GM12873 (cell line): ENCODE results near the gene SMIM7.

Experiments used
- TF ChIP-seq, protein P1 (sequence below): IDR thresholded peaks from 2 replicates; pipeline ENCODE4 v1.5.1; 2012; ENCODE audit warnings: low read depth, mild to moderate bottlenecking, moderate library complexity, low read length, control low read depth; ENCODE audit not compliant: insufficient read depth; ENCODE audit errors: missing control alignments

The SMIM7 gene

DNA sequence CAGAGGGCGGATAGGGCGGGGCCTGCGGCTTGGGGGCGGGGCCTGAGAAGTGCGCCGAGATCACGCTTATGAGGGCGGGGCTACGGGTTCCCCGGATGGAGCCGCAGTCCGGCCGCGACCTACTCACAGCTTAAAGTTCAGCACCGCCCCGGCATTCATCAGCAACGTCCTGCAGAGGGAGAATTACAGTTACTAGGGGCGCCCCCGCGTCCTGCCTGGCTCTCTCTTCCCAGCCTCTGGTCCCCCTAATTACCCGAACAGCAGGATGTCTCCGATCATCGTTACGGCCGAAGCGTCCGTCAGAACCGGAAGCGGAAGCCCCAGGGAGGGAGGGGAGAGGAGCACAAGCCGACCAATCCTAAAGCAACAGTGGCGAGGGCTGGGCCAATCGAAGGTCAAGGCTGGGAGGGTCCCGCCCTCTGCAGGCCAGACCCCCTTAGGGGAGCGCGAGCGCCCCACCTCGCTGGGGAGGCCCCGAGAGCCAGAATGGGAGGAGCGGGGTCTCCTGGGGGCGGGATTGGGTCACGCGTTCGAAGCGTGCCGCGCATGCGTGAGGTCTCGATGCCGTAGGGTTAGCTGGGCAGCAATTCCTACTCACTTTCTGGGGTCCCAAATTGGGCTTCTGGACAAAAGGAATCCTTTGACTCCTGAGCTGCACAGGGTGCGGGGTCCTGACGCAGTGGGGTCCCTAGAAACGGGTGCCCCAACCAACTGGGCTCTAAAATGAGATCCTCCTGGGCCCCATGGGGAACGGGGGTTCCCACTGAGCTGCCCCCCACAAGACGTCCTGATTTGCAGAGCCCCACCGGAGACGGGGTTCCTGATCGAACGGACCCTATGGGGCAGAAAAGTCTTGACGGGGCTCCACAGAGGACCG, at the start of gene SMIM7:
SMIM7 (minus strand) TSS at position 313 of the 877 bp plus-strand sequence; CDS start at position 279, 34 bp downstream.
- TF ChIP-seq, protein P1, sequence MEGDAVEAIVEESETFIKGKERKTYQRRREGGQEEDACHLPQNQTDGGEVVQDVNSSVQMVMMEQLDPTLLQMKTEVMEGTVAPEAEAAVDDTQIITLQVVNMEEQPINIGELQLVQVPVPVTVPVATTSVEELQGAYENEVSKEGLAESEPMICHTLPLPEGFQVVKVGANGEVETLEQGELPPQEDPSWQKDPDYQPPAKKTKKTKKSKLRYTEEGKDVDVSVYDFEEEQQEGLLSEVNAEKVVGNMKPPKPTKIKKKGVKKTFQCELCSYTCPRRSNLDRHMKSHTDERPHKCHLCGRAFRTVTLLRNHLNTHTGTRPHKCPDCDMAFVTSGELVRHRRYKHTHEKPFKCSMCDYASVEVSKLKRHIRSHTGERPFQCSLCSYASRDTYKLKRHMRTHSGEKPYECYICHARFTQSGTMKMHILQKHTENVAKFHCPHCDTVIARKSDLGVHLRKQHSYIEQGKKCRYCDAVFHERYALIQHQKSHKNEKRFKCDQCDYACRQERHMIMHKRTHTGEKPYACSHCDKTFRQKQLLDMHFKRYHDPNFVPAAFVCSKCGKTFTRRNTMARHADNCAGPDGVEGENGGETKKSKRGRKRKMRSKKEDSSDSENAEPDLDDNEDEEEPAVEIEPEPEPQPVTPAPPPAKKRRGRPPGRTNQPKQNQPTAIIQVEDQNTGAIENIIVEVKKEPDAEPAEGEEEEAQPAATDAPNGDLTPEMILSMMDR: no peak

DNA sequence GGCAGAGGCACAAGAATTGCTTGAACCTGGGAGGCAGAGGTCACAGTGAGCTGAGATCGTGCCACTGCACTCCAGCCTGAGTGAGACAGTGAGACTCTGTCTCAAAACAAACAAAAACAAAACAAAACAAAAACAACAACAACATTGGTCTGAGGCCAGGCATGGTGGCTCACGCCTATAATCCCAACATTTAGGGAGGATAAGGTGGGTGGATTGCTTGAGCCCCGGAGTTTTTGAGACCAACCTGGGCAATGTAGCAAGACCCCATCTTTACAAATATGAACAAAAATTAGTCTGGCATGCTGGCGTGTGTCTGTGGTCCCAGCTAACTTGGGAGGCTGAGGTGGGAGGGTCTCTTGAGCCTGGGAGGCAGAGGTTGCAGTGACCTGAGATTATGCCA, 43.7 kb upstream of the SMIM7 start:
- TF ChIP-seq, protein P1: no peak

DNA sequence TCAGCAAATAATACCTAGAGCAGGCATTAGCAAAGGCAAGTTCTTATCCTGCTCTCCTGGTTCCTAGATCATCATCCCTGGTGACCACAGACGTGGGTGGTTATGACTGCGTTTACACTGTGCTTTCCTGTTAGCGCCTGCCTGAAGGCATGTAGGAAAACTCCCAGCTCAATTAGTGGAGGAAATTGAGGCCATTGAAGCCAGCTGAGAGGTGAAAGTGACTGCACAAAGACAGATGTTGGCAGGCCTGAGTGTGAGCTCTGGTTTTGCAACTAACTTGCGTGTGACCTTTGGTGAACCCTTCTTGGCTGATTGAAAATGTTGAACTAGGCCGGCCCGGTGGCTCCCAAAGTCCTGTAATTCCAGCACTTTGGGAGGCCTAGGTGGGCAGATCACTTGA, 42.2 kb upstream of the SMIM7 start:
- TF ChIP-seq, protein P1: no peak

DNA sequence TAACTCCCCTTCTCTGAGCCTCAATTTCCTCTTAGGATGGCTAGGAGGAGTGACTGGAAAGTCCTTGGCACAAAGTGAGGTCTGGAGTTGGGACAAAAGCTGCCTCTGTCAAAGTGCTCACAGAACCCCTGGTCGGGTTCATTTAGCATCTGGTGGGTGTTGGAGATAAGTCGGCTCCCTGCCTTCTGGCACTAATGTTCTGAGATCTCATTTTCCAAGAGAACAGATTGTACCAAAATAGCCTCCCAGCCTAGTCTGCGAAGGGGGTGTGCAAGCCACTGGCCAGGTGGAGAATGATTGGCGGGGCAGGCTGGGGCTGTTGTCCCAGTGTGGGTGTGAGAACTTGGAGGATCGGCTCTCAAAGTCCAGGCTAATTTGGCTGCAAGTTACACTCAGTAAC, 39.0 kb upstream of the SMIM7 start:
- TF ChIP-seq, protein P1: no peak

DNA sequence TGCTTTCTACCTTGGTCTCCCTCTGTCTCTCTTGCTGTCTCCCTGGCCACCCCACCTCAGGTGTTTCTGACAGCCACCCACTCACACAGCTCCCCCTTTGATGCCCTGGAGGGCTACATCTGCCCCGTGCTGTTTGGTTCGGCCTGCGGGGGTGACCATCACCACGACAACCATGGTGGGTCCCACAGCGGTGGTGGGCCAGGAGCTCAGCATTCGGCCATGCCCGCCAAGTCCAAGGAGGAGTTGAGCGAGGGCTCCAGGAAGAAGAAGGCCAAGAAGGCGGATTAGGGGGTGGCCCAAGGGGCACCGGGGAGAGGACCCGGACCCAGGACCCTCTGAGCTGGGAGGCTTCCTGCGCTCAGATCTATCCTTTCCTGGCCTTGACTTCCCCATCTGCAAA, 28.1 kb upstream of the SMIM7 start:
- TF ChIP-seq, protein P1: no peak

DNA sequence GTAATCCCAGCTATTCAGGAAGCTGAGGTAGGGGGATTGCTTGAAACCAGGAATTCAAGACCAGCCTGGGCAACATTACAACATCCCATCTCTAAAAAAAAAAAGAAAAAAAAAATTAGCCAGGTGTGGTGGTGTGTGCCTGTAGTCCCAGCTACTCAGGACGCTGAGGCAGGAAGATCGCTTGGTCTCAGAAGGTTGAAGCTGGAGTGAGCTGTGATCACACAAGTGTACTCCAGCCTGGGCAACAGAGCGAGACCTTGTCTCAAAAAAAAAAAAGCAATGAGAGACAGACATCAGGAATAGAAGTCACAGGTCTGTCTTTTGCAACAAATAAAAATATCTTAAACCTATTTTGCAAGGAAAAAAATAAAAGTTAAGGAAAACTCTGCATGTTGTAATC, 24.3 kb upstream of the SMIM7 start:
- TF ChIP-seq, protein P1: no peak

DNA sequence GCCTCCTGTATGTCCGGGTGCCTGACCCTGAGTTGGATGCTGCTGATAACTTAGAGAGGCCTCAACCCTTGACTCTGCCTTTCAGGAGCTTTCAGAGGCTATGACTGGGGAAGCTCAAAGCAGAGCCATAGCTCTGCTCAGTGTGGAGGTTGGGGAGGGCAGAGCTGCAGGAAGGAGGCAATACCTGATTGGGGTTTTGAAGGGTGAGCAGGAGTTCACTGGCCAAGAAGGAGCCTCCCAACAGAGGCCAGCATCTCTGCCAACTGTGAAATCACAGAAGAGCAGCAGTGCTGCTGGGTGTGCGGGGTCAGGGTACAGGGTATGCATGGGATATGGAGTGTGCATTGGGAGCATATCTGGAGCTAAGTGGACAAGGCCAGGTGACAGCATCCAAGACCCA, 22.6 kb upstream of the SMIM7 start:
- TF ChIP-seq, protein P1: no peak
